GM23248 (cell line): ENCODE measurements around the gene MFAP5. TPM values are rescaled to one million over a fixed set of nuclear protein-coding genes. Genes with fewer than 3 reads are reported as not detected.
A peak's percentile ranks its signal among the peaks of the same experiment; 100 is the strongest.

Source experiments
- DNase-seq: peaks from one replicate; pipeline ENCODE4 v3.0.0-alpha.2; 2015
- H2AFZ ChIP-seq: fragments of 200-600 bp; sonication (generic); 2 replicates; pipeline ENCODE4 v1.6.1; 2016; ENCODE audit warnings: antibody characterized with exemption
- H3F3A ChIP-seq: fragments of 200-600 bp; sonication (generic); 2 replicates; pipeline ENCODE4 v1.6.1; 2016; ENCODE audit warnings: mild to moderate bottlenecking, antibody characterized with exemption, mixed run types; ENCODE audit not compliant: insufficient read depth
- H3K27ac ChIP-seq: fragments of 200-600 bp; sonication (generic); 2 replicates; pipeline ENCODE4 v1.5.1; 2016; ENCODE audit warnings: mild to moderate bottlenecking
- H3K27me3 ChIP-seq: fragments of 200-600 bp; sonication (generic); replicated peaks from 2 replicates; pipeline ENCODE4 v1.6.1; 2016; ENCODE audit warnings: mild to moderate bottlenecking; ENCODE audit not compliant: insufficient read depth
- H3K36me3 ChIP-seq: fragments of 200-600 bp; sonication (generic); 2 replicates; pipeline ENCODE4 v1.6.1; 2016; ENCODE audit warnings: low read depth, mild to moderate bottlenecking
- H3K4me1 ChIP-seq: fragments of 200-600 bp; sonication (generic); 2 replicates; pipeline ENCODE4 v1.6.1; 2016; ENCODE audit warnings: mild to moderate bottlenecking; ENCODE audit not compliant: insufficient read depth
- H3K4me2 ChIP-seq: fragments of 200-600 bp; sonication (generic); one replicate; pipeline ENCODE4 v1.6.1; 2016; ENCODE audit warnings: mild to moderate bottlenecking; ENCODE audit not compliant: unreplicated experiment
- H3K4me3 ChIP-seq: fragments of 200-600 bp; sonication (generic); 2 replicates; pipeline ENCODE4 v1.5.1; 2016; ENCODE audit warnings: mild to moderate bottlenecking
- H3K79me2 ChIP-seq: fragments of 200-600 bp; sonication (generic); 2 replicates; pipeline ENCODE4 v1.6.1; 2016; ENCODE audit warnings: mild to moderate bottlenecking; ENCODE audit not compliant: insufficient read depth
- H3K9ac ChIP-seq: fragments of 200-600 bp; sonication (generic); 2 replicates; pipeline ENCODE4 v1.6.1; 2016; ENCODE audit warnings: mild to moderate bottlenecking
- H3K9me2 ChIP-seq: fragments of 200-600 bp; sonication (generic); 2 replicates; pipeline ENCODE4 v1.6.1; 2016; ENCODE audit warnings: mixed run types, mild to moderate bottlenecking, moderate library complexity; ENCODE audit not compliant: insufficient read depth
- H3K9me3 ChIP-seq: fragments of 200-600 bp; sonication (generic); one replicate; pipeline ENCODE4 v1.6.1; 2017; ENCODE audit warnings: low read depth
- H4K20me1 ChIP-seq: fragments of 200-600 bp; sonication (generic); 2 replicates; pipeline ENCODE4 v1.6.0; 2016; ENCODE audit not compliant: insufficient read depth
- EZH2 ChIP-seq: fragments of 200-600 bp; sonication (generic); IDR thresholded peaks from 2 replicates; pipeline ENCODE4 v1.6.1; 2018; ENCODE audit warnings: antibody characterized with exemption, mild to moderate bottlenecking; ENCODE audit not compliant: insufficient read depth, poor library complexity, severe bottlenecking
- EZH2phosphoT487 ChIP-seq: fragments of 200-600 bp; sonication (generic); IDR thresholded peaks from 2 replicates; pipeline ENCODE4 v1.6.1; 2018; ENCODE audit warnings: antibody characterized with exemption, moderate library complexity, mild to moderate bottlenecking, low read depth; ENCODE audit not compliant: insufficient read depth
- WGBS, 2 experiments: methylation state at CpG; one replicate each; pipeline ENCODE4 v1.1.6; 2015 to 2017; ENCODE audit warnings: low lambda C conversion rate in 2 of 2, low coverage in 1 of 2; ENCODE audit errors: missing lambda C conversion rate in 2 of 2; 5-methylcytosine and 5-hydroxymethylcytosine counted together
- in situ Hi-C: fragments of 300-500 bp; cut with MboI; formaldehyde crosslinking; loops from 2 replicates; pipeline ENCODE4 v1.15.0; 2020
- polyA plus RNA-seq: library from polyadenylated mRNA; unstranded; fragments of >200 nt; fragmentation: Nextera tagmentation; extraction: Ambion mirVana; gene quantifications from 2 replicates; pipeline ENCODE4 v1.2.1, GENCODE V29; 2016
- total RNA-seq: library from RNA; depleted of rRNA; stranded (reverse); fragments of >200 nt; shearing (Covaris generic); gene quantifications from 2 replicates; pipeline ENCODE4 v1.2.3, GENCODE V29; 2014; rRNA removed

The MFAP5 gene, protein sequence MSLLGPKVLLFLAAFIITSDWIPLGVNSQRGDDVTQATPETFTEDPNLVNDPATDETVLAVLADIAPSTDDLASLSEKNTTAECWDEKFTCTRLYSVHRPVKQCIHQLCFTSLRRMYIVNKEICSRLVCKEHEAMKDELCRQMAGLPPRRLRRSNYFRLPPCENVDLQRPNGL
- 344 and 390 TPM in 2 replicates for total RNA-seq
- 678 and 679 TPM in 2 replicates for polyA plus RNA-seq

DNA sequence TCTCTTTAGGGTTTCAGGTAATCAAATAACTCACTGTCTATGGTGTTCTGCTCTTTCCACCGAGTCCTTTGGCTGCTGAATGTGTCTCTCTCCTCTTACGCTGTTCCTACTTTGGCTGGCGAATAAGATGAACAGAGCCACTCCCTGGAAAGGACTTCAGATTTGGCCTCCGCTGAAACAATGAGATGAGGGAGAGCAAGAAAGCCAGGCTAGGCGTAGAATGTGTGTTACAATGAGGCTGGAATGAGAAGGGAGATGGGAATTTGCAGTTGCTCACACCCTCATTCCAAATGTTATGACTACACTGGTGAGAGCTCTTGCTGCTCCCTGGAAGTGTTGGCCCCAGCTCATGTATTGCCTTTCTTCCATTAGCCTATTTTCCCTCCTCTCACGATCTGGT, at the start of gene MFAP5:
Gene MFAP5, minus strand, starts transcription at position 234 of the 400 bp plus-strand sequence. CDS start 722 bp downstream, outside the sequence.
- Histone ChIP-seq H3F3A (peaks cover 52% of the 10 kb centered on the region), H3K27ac (peak within 1 kb of the TSS; percentile 87), H3K4me3 (peak within 1 kb of the TSS; percentile 92), H3K9me2 (no peaks in the 10 kb centered on the region), H3K9ac (peak within 1 kb of the TSS; percentile 83), H3K27me3 (no peaks in the 10 kb centered on the region), H2AFZ (peak within 1 kb of the TSS; percentile 85), H3K79me2 (peaks cover 27% of the 10 kb centered on the region), H3K9me3 (no peaks in the 10 kb centered on the region), H3K4me2 (peak within 1 kb of the TSS; percentile 96), H4K20me1 (no peaks in the 10 kb centered on the region), H3K4me1 (peaks cover 65% of the 10 kb centered on the region), H3K36me3 (0 out of 2 replicates have a peak, but pooled peaks cover 4% of the 10 kb centered on the region)
- TF ChIP-seq EZH2phosphoT487: no peak
- no peak for TF ChIP-seq EZH2
- peak; percentile 94 for DNase-seq
- WGBS, 2 experiments: 3 to 4% methylated on average over 6 of the region's 6 CpGs
- in situ Hi-C loops: no loop called here

DNA sequence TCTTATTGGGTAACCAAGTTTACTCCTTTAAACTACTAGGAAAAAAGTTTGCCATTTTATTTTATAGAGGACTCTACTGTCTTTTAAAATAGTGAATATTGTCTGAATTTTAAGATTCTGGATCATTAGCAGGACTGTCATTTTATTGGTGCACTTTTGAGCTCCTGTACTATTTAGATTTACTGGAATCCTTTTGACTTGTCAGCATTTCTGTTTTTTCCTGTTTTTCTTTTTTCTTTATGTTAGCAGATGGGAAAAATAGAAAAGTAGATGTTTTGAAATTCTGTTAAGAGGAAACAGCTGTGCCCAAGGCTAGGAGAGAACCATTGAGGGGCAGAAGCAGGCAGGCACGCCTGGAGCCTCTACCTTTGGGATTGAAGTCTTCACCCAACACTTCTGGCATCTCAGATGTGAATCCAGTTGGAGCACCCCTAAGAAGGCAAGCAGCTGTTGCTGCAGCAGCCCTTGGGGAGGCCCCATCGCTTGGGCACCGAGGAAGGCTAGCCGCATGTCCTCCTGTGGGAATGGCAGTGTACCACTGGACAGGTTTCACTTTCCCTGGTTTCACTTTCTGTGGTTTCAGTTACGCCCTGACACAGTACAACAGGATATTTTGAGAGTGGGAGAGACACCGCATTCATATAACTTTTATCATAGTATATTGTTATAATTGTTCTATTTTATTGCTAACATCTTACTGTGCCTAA, 46.7 kb upstream of the MFAP5 start:
- H3K36me3 ChIP-seq: peaks cover 2% of the 10 kb centered on the region; the same call in 1 of the 2 replicates
- no peak for TF ChIP-seq EZH2phosphoT487
- no peak for TF ChIP-seq EZH2
- peak overlapping the region; percentile 53 for H3K4me2 ChIP-seq
- 0 out of 2 replicates have a peak, but pooled peaks cover 7% of the 10 kb centered on the region for H4K20me1 ChIP-seq
- H3K9me2 ChIP-seq: no peaks in the 10 kb centered on the region
- no peaks in the 10 kb centered on the region; the same call in 1 of the 2 replicates for H3K4me1 ChIP-seq
- H3K27ac ChIP-seq: no peak overlapping the region
- H3K27me3 ChIP-seq: no peaks in the 10 kb centered on the region
- WGBS, 2 experiments: 53% methylated on average over 6 of the region's 6 CpGs
- in situ Hi-C loops: no loop called here
- H3F3A ChIP-seq: no peaks in the 10 kb centered on the region
- H3K79me2 ChIP-seq: peaks cover 76% of the 10 kb centered on the region
- H3K4me3 ChIP-seq: peak overlapping the region; percentile 46
- DNase-seq: peak; percentile 42
- H2AFZ ChIP-seq: peak overlapping the region; percentile 48
- no peaks in the 10 kb centered on the region for H3K9me3 ChIP-seq
- peak overlapping the region; percentile 39 for H3K9ac ChIP-seq

DNA sequence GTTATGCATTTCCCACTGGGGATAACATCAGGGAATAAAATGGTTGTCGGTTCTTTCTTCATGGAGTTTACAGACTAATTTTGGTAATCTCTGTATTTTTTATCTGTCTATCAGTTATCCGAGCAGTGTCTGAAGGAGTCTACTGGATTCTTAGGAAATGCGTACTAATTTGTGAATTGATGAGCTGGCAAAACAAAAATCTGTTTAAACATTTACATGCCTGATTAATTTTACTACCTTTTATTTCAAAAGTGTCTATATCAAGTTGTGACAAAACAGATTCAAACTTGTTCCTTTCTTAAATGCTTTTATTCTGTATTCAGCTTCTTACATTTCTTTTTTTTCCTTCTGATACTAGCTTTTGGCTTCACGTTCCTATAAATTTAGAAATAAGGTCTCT, 39.5 kb upstream of the MFAP5 start:
- no peak for TF ChIP-seq EZH2
- TF ChIP-seq EZH2phosphoT487: no peak
- H3K27me3 ChIP-seq: no peaks in the 10 kb centered on the region
- H3K9me2 ChIP-seq: no peaks in the 10 kb centered on the region
- H3F3A ChIP-seq: no peaks in the 10 kb centered on the region
- in situ Hi-C loops: no loop called here
- DNase-seq: no peak
- H3K4me2 ChIP-seq: no peak overlapping the region
- H2AFZ ChIP-seq: no peak overlapping the region
- no peaks in the 10 kb centered on the region for H4K20me1 ChIP-seq
- 89 to 92% methylated on average over 4 of the region's 4 CpGs for WGBS, 2 experiments
- no peak overlapping the region for H3K4me3 ChIP-seq
- peaks cover 11% of the 10 kb centered on the region; the same call in 1 of the 2 replicates for H3K4me1 ChIP-seq
- no peak overlapping the region for H3K27ac ChIP-seq
- H3K79me2 ChIP-seq: peaks cover 77% of the 10 kb centered on the region
- no peaks in the 10 kb centered on the region for H3K9me3 ChIP-seq
- no peak overlapping the region for H3K9ac ChIP-seq
- H3K36me3 ChIP-seq: no peaks in the 10 kb centered on the region

DNA sequence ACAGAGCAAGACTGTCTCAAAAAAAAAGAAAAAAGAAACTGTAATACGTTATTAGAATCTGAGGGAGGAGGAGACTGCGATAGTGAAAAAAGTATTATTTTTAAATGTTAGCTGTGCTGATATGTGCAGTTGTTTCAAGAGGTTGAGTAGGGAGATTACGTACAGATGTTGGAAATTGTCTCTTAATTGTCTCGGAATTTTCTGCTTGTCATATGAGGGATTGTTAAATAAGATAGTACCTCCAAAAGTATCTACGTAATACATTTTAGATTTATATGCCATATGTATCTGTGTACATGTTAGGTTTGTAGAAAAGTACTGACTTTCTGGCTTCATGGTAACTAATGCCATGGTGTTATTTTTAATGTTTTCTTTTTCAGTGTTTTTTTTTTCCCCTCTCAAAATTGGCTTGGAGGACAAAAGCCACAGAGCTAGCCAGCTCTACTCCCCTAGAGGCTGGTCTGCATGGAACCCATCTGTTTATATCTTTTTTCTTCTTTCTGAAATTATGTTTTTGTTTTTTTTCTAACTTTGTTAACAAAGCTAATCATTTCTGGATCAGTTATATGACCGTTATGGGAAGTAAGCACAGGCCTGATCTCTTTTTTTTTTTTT, 38.5 kb upstream of the MFAP5 start:
- Histone ChIP-seq H3K27ac (no peak overlapping the region), H3K27me3 (no peaks in the 10 kb centered on the region), H3K4me1 (peaks cover 11% of the 10 kb centered on the region; the same call in 1 of the 2 replicates), H3K36me3 (no peaks in the 10 kb centered on the region), H3K9me2 (no peaks in the 10 kb centered on the region), H3K9me3 (no peaks in the 10 kb centered on the region), H3K4me3 (no peak overlapping the region), H3F3A (no peaks in the 10 kb centered on the region), H2AFZ (no peak overlapping the region), H3K4me2 (no peak overlapping the region), H3K79me2 (peaks cover 74% of the 10 kb centered on the region), H3K9ac (no peak overlapping the region), H4K20me1 (no peaks in the 10 kb centered on the region)
- 60 to 73% methylated on average over 6 of the region's 6 CpGs for WGBS, 2 experiments
- DNase-seq: no peak
- TF ChIP-seq EZH2: no peak
- TF ChIP-seq EZH2phosphoT487: no peak
- in situ Hi-C loops: no loop called here
